Measurements from ENCODE around the gene CWF19L2. TPM values are rescaled to one million over a fixed set of nuclear protein-coding genes. Genes with fewer than 3 reads are reported as not detected.

Gene CWF19L2
- total and polyA plus RNA-seq, 2 experiments from 2014 or later = 20.3 to 27.2 TPM

- H3K4me1 ChIP-seq (ENCODE audit: insufficient read depth) = no peaks in the 10 kb centered on the region
- Mint-ChIP-seq H3K27ac (no peak overlapping the region), H3K9me3 (no peaks in the 10 kb centered on the region), H3K36me3 (ENCODE audit: low read depth) (no peaks in the 10 kb centered on the region), H3K27me3 (ENCODE audit: insufficient read depth, low read depth, poor library complexity) (no peaks in the 10 kb centered on the region), H3K4me3 (no peak overlapping the region), H3K4me1 (no peaks in the 10 kb centered on the region)
- no peak overlapping the region for H3K4me3 ChIP-seq
- H3K27me3 ChIP-seq (ENCODE audit: insufficient read depth) = no peaks in the 10 kb centered on the region
- DNase-seq (ENCODE audit: low spot score) (no peak), ATAC-seq (no peak)
- no peaks in the 10 kb centered on the region for H3K9me2 ChIP-seq (ENCODE audit: insufficient read depth)
- H3K79me2 ChIP-seq (replicated peaks; ENCODE audit: insufficient read depth) = no peaks in the 10 kb centered on the region
- H4K20me1 ChIP-seq (replicated peaks; ENCODE audit: insufficient read depth) = no peaks in the 10 kb centered on the region
- TF ChIP-seq CREB1 (CRISPR knock-in tag; IDR thresholded peaks at IDR 0.05; ENCODE audit: low read depth) = no peak
- TF ChIP-seq EZH2 (IDR thresholded peaks at IDR 0.05; ENCODE audit: low read depth, unreplicated experiment) = no peak
- TF ChIP-seq CTCF (conservative IDR thresholded peaks at IDR 0.05; ENCODE audit: low read depth in 2 of 2) = no peak
- no peak for TF ChIP-seq EZH2phosphoT487 (IDR thresholded peaks at IDR 0.05; ENCODE audit: unreplicated experiment)
- TF ChIP-seq POLR2AphosphoS5 (IDR thresholded peaks at IDR 0.05; ENCODE audit: low read depth) = no peak
- TF ChIP-seq ZNF462 (CRISPR knock-in tag; IDR thresholded peaks at IDR 0.05) = no peak
- TF ChIP-seq JUNB (IDR thresholded peaks at IDR 0.05; ENCODE audit: unreplicated experiment) = no peak
- no peak for TF ChIP-seq ZNF114 (CRISPR knock-in tag; IDR thresholded peaks at IDR 0.05)
- TF ChIP-seq REST (IDR thresholded peaks at IDR 0.05; ENCODE audit: unreplicated experiment) = no peak
- no peak overlapping the region for H2AFZ ChIP-seq
- no peaks in the 10 kb centered on the region for H3F3A ChIP-seq (replicated peaks; ENCODE audit: low read depth)
- H3K36me3 ChIP-seq (ENCODE audit: insufficient read depth) = no peaks in the 10 kb centered on the region; the same call in 1 of the 2 replicates
- H3K4me2 ChIP-seq = no peak overlapping the region
- H3K27ac ChIP-seq (ENCODE audit: low read depth) = no peak overlapping the region
Measured at GRCh38 chr11:107413352-107413751, 44.3 kb downstream of the CWF19L2 start.

All from GM23338 (cell line).